Small intestine (tissue), 7 donors: Measurements from ENCODE around the gene ZNF778. TPM values are rescaled to one million over a fixed set of nuclear protein-coding genes. Genes with fewer than 3 reads are reported as not detected.
A peak's percentile ranks its signal among the peaks of the same experiment; 100 is the strongest.
"Not testable (repeated sequence)": the region's sequence is repeated elsewhere in the genome, so short reads cannot be mapped to it uniquely, and the experiment has no call there.

Experiments used
- DNase-seq, 2 donors: peaks; one replicate each; pipeline versions ENCODE4 v3.0.0 to v3.0.0-alpha.2; 2013
- FAIRE-seq: peaks from 2 replicates; lab custom pipeline; 2012; peaks lifted over from hg19 to GRCh38; lab: Jason Lieb, UNC
- H3K27ac ChIP-seq, 3 donors: one replicate each; pipeline ENCODE4 v1.5.1; 2013; ENCODE audit warnings: low read length in 2 of 3, mild to moderate bottlenecking in 2 of 3, control low read depth in 1 of 3, inconsistent platforms in 1 of 3, low read depth in 1 of 3, moderate library complexity in 1 of 3
- H3K27me3 ChIP-seq, 3 donors: one replicate each; pipeline ENCODE4 v1.6.1; 2013; ENCODE audit warnings: low read length in 3 of 3, inconsistent platforms in 1 of 3; ENCODE audit not compliant: control insufficient read depth in 3 of 3, insufficient read depth in 3 of 3
- H3K36me3 ChIP-seq, 3 donors: one replicate each; pipeline ENCODE4 v1.6.1; 2013; ENCODE audit warnings: low read length in 3 of 3, inconsistent platforms in 1 of 3, low read depth in 1 of 3, mild to moderate bottlenecking in 1 of 3, moderate library complexity in 1 of 3; ENCODE audit not compliant: control insufficient read depth in 3 of 3, insufficient read depth in 2 of 3
- H3K4me1 ChIP-seq, 3 donors: one replicate each; pipeline ENCODE4 v1.6.1; 2013; ENCODE audit warnings: low read length in 2 of 3, inconsistent platforms in 1 of 3, low read depth in 1 of 3, mild to moderate bottlenecking in 1 of 3, moderate library complexity in 1 of 3; ENCODE audit not compliant: control insufficient read depth in 3 of 3, insufficient read depth in 2 of 3
- H3K4me3 ChIP-seq, 3 donors: one replicate each; pipeline ENCODE4 v1.5.1; 2013; ENCODE audit warnings: low read length in 3 of 3, control low read depth in 1 of 3, inconsistent platforms in 1 of 3, low read depth in 1 of 3, mild to moderate bottlenecking in 1 of 3, moderate library complexity in 1 of 3
- H3K9me3 ChIP-seq, 2 donors: one replicate each; pipeline ENCODE4 v1.6.1; 2013; ENCODE audit warnings: low read depth in 1 of 2, low read length in 1 of 2; ENCODE audit not compliant: control insufficient read depth in 2 of 2, insufficient read depth in 1 of 2
- WGBS, 3 donors: extraction: QIAGEN DNeasy Blood & Tissue Kit; methylation state at CpG; one replicate each; pipeline ENCODE4 v1.1.7; 2013; 5-methylcytosine and 5-hydroxymethylcytosine counted together
- polyA plus RNA-seq, 4 donors: library from polyadenylated mRNA; stranded (reverse) in 3 of 4; unstranded in 1 of 4; fragments of 200-250 nt in 3 of 4; fragments of 120-200 nt in 1 of 4; gene quantifications; one replicate each; pipeline versions ENCODE4 v1.2.1 to v1.2.3, GENCODE V29; 2013
- donor health status: healthy with polysubstance abuse.
- donor health status: control.
- donor health status: control.
- donor health status: Bipolar disorder and iron deficiency.
- donor health status: healthy.

Gene ZNF778
- polyA plus RNA-seq, 4 donors = 0.89 to 3.2 (median 1.2) TPM

DNA sequence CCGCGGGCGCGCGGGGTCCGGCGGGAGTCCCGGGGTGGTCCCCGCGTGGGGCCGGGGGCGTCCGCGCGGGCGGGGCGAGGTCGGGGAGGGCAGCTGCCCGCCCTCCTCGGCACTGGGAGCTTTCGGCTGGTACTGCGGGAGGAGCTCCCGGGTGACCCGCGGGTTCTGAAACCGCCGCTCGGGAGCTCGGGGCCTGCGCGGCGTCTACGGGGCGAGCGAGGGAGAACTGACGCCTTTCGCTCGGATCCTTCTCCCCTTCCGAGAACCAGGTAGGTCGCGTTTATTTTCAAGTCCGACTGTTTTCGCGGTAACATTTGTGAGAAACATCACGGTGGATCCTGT, 30.2 kb downstream of the ZNF778 start:
- 2 to 3% (median 2%) methylated on average over 22 to 45 of the region's 45 CpGs for WGBS, 3 donors
- DNase-seq, H3K27ac ChIP-seq, H3K36me3 ChIP-seq, FAIRE-seq, H3K4me1 ChIP-seq, H3K27me3 ChIP-seq: not testable (repeated sequence)
- peaks cover 0 to 18% of the 10 kb centered on the region in 2 donors for H3K9me3 ChIP-seq
- peak overlapping the region; percentile 30 to 64 (median 30) for H3K4me3 ChIP-seq

DNA sequence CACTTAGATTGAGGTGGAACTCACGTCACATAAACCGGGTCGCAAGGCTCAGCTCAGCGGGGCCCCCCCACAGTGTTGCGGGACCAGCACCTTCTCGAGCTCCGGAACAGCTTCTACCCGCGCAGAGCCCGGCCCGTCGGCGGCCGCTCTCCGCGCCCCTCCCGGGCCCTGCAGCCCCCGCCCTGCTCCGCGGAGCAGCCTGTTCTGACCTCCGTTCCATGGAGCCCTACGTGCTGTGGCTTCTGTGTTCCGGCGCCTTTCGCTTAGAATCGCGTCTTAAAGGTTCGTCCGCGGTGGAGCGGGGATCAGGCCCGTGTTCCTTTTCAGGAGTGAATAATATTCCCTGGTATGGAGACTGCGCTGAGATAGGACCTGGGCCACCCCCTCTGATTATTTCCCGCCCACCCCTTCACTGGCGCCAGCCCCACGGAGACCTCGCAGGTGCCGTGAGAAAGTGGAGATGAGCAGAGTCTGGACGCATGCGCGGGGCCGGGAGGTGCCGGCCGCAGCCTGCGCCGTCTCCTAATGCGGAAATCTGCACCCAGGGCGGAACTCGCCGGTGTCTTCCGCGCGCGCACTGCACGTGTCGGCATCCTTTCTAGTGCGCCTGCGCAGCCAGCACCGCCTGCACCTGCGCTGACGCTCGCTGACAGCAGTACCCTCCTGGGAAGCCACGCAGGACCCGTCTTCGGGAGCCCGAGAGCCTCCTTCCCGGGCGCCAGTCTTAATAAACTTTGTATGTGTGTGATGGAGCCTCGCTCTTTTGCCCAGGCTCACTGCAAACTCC, 30.9 kb downstream of the ZNF778 start:
- H3K4me3 ChIP-seq = peak overlapping the region in 2 of 3 donors; percentile 30 to 64
- DNase-seq (no peak), FAIRE-seq (no peak)
- no peak overlapping the region for H3K27ac ChIP-seq
- H3K36me3 ChIP-seq = no peaks in the 10 kb centered on the region
- H3K9me3 ChIP-seq = peaks cover 0 to 18% of the 10 kb centered on the region in 2 donors
- WGBS, 3 donors = 60 to 64% (median 64%) methylated on average over 64 to 69 of the region's 69 CpGs
- H3K4me1 ChIP-seq = peaks cover 0 to 4% (median 0%) of the 10 kb centered on the region in 3 donors
- peaks cover 0 to 3% (median 0%) of the 10 kb centered on the region in 3 donors for H3K27me3 ChIP-seq

DNA sequence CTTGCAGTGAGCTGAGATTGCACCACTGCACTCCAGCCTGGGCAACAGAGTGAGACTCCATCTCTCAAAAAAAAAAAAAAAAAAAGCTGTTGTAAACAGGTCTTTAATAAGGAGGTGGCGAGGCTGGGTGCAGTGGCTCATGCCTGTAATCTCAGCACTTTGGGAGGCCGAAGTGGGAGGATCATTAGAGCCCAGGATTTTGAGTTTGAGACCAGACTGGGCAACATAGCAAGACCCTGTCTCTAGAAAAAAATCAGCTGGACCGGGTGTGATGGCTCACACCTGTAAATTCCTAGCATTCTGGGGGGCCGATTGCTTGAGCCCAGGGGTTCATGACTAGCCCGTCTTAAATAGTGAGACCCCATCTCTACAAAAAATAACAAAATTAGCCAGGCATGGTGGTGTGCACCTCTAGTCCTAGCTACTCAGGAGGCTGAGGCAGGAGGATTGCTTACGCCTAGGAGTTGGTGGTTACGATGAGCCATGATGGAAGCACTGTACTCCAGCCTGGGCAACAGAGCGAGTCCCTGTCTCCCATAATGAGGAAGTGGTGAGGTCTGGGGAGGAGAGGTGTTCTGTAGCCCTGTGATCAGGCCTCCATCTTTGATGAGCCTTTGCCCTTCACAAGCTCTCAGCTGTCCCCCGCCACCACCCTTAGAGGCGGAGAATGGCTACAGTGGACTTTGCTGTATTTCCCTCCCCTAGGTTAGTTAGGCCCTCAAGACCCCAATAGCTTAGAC, 36.2 kb downstream of the ZNF778 start:
- FAIRE-seq (no peak), DNase-seq (no peak)
- no peak overlapping the region for H3K27ac ChIP-seq
- 92 to 95% (median 94%) methylated on average over 10 of the region's 10 CpGs for WGBS, 3 donors
- H3K27me3 ChIP-seq = peaks cover 0 to 18% (median 0%) of the 10 kb centered on the region in 3 donors
- H3K9me3 ChIP-seq = peaks cover 0 to 12% of the 10 kb centered on the region in 2 donors
- no peaks in the 10 kb centered on the region for H3K36me3 ChIP-seq
- H3K4me3 ChIP-seq = no peak overlapping the region
- peaks cover 0 to 11% (median 1%) of the 10 kb centered on the region in 3 donors for H3K4me1 ChIP-seq

DNA sequence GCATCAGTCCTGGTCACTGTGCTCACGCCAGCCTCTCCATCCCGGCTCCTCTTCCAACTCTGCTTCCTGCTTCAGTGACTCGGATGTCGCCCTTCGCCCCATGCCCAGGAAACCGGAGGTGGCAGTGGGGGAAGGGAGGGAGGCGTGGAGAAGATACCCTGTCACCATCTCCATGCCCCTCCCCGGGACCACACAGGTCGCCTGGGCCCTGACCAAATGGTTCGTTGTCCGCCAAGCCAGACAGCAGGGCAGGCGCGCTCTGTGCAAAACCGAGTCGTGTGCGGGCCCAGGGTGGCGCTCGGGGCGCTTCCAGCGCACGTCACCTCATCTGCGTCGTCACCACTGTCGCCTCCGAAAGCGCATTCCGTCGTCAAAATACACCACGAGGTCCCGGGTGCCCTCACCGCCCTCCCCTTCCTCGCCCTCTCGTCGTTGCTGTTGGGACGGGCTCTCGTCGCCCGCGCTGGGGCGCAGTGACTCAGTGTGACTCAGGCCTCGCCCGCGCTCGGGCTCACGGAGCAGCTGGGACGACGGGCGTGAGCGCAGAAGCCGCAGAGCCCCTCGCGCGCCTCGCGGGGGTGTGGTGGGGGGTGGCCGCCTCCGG, 39.2 kb downstream of the ZNF778 start:
- Histone ChIP-seq H3K9me3 (peaks cover 0 to 1% of the 10 kb centered on the region in 2 donors), H3K4me3 (peak overlapping the region in 2 of 3 donors; percentile 42 to 59), H3K27ac (peak overlapping the region in 2 of 3 donors; percentile 49 to 90), H3K27me3 (peaks cover 0 to 18% (median 0%) of the 10 kb centered on the region in 3 donors), H3K36me3 (no peaks in the 10 kb centered on the region), H3K4me1 (peaks cover 0 to 14% (median 1%) of the 10 kb centered on the region in 3 donors)
- FAIRE-seq = no peak
- DNase-seq = peak; percentile 79 to 87
- WGBS, 3 donors = 4 to 5% (median 5%) methylated on average over 48 to 57 of the region's 57 CpGs

DNA sequence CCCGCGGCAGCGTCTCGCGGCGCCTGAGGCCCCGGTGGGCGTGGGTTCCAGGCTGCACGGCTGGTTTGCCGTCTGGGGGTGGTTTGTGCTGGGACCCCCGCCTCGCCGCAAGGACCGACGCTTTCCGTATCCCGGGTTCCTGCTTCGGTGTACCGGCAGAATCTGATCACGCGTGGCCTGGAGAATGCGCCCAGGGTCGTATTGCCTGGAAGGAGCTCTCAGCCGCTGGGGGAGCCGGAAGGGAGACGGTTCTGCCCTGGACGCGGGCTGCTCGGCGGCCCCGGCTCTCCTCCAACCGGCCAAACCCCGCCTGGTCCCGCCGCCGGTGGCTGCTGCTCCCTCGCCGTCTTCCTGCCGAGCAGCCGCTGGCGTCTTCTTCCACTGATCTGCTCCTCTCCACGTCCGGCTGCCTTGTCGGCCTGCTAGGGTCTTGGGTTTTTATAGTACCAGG, 39.8 kb downstream of the ZNF778 start:
- Histone ChIP-seq H3K27ac (peak overlapping the region in 2 of 3 donors; percentile 49 to 90), H3K9me3 (peaks cover 0 to 7% of the 10 kb centered on the region in 2 donors), H3K27me3 (peaks cover 0 to 18% (median 0%) of the 10 kb centered on the region in 3 donors), H3K4me3 (peak overlapping the region; percentile 20 to 59 (median 30)), H3K4me1 (peaks cover 0 to 14% (median 1%) of the 10 kb centered on the region in 3 donors), H3K36me3 (no peaks in the 10 kb centered on the region)
- peak in 1 of 2 donors; percentile 29 for DNase-seq
- no peak for FAIRE-seq
- 1 to 3% (median 3%) methylated on average over 39 to 44 of the region's 44 CpGs for WGBS, 3 donors

DNA sequence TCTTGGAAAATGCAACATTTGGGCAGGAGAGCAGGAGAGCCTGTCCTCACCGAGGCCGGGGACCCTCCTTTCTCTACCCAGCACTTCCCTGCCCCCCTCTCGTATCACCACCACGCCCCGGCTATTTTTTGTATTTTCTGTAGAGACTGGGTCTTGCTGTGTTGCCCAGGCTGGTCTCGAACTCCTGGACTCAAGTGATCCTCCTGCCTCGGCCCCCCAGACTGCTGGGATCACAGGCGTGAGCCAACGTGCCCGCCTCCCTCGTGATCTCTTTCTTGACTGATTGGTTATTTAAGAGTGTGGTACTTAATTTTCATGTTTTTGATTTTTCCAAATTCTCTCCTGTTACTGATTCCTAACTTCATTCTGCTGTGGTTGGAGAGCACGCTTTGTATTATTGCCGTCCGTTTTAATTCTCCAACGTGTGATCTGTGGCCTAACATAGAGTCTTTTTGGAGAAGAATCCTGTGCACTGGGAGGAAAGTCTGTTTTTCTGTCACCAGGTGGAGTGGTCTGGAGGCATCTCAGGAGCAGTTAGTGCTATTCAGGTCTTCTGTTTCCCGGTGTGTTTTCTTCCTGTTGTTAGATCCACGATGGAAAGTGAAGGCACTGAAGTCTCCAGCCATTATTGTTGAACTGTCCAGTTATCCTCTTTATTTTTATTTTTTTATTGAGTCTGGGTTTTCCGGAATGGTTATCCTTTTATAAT, 40.4 kb downstream of the ZNF778 start:
- WGBS, 3 donors = 51 to 76% (median 58%) methylated on average over 18 of the region's 18 CpGs
- peaks cover 0 to 18% (median 0%) of the 10 kb centered on the region in 3 donors for H3K27me3 ChIP-seq
- H3K4me1 ChIP-seq = peaks cover 0 to 14% (median 1%) of the 10 kb centered on the region in 3 donors
- peak overlapping the region in 2 of 3 donors; percentile 20 to 59 for H3K4me3 ChIP-seq
- peak overlapping the region in 2 of 3 donors; percentile 49 to 90 for H3K27ac ChIP-seq
- peaks cover 0 to 13% of the 10 kb centered on the region in 2 donors for H3K9me3 ChIP-seq
- FAIRE-seq (no peak), DNase-seq (peak in 1 of 2 donors; percentile 18)
- no peaks in the 10 kb centered on the region for H3K36me3 ChIP-seq

DNA sequence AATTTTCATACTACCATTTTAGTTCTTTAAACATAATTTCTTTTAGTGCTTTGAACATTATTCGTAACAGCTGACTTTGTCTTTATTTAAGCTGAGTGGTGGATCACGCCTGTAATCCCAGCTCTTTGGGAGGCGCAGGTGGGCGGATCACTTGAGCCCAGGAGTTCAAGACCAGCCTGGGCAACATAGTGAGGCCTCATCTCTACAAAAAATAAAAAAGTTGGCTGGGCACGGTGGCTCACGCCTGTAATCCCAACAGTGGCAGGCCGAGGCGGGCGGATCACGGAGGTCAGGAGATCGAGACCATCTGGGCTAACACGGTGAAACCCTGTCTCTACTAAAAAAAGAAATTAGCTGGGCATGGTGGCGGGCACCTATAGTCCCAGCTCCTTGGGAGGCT, 42.4 kb downstream of the ZNF778 start:
- Histone ChIP-seq H3K27me3 (peaks cover 0 to 18% (median 0%) of the 10 kb centered on the region in 3 donors), H3K4me1 (peaks cover 0 to 14% (median 1%) of the 10 kb centered on the region in 3 donors), H3K9me3 (peaks cover 0 to 17% of the 10 kb centered on the region in 2 donors)
- DNase-seq, H3K4me3 ChIP-seq, H3K36me3 ChIP-seq, FAIRE-seq, H3K27ac ChIP-seq: not testable (repeated sequence)
- WGBS, 3 donors = 91 to 97% (median 95%) methylated on average over 13 of the region's 13 CpGs
